ENCODE results near the gene NUDT12. TPM values are rescaled to one million over a fixed set of nuclear protein-coding genes. Genes with fewer than 3 reads are reported as not detected.

Gene NUDT12
- total RNA-seq, 1 experiment from 2014 or later = 9.2 TPM

- Histone ChIP-seq H3K4me3 (ENCODE audit: low read length) (peak overlapping the region; percentile 8; the same call in 1 of the 2 replicates), H3K36me3 (ENCODE audit: low read depth, low read length) (no peaks in the 10 kb centered on the region; the same call in 1 of the 2 replicates), H3K4me1 (ENCODE audit: insufficient read depth, low read length) (peaks cover 44% of the 10 kb centered on the region), H4K20me1 (ENCODE audit: low read length) (no peaks in the 10 kb centered on the region), H2AFZ (ENCODE audit: low read length) (no peak overlapping the region), H3K9me2 (replicated peaks; ENCODE audit: low read length) (no peaks in the 10 kb centered on the region), H3K9ac (ENCODE audit: low read length) (peak overlapping the region; percentile 62), H3K27me3 (ENCODE audit: low read length) (no peaks in the 10 kb centered on the region), H3K79me2 (ENCODE audit: low read length) (no peaks in the 10 kb centered on the region), H3K9me3 (ENCODE audit: low read length) (no peaks in the 10 kb centered on the region), H3F3A (ENCODE audit: low read length, unreplicated experiment) (peaks cover 6% of the 10 kb centered on the region), H3K4me2 (ENCODE audit: low read length) (peak overlapping the region; percentile 41), H3K27ac (ENCODE audit: low read length) (peak overlapping the region; percentile 91)
- ChIA-PET POLR2A (ENCODE audit: unreplicated experiment) (no interaction called here), CTCF (interaction anchor here (0.6 kb wide), 1 partner anchor 269 kb away, joined by 3 read pairs; no protein-coding TSS in a partner anchor)
- BruUV-seq (replicated peaks) = no TSS peak
- DNase-seq (peak; percentile 92), ATAC-seq (peak; percentile 84)
- TF ChIP-seq EZH2 (IDR thresholded peaks at IDR 0.05; ENCODE audit: low read length, unreplicated experiment) (no peak), EZH2phosphoT487 (IDR thresholded peaks at IDR 0.05; ENCODE audit: borderline replicate concordance, low read length) (no peak), CTCF (conservative IDR thresholded peaks at IDR 0.05; ENCODE audit: low read depth, low read length) (no peak)
- intact Hi-C loops (cut with micrococcal nuclease) = loop anchor here (5.0 kb wide), 1 partner anchor 51 kb away; the partner anchor contains the start of gene NUDT12
Measured at GRCh38 chr5:103511554-103511885, 51.1 kb downstream of the NUDT12 start.

GRCh38 chr5:103510851-103511553 is 51.6 kb downstream of the NUDT12 start:
- Histone ChIP-seq H3K9me3 (ENCODE audit: low read length) (no peaks in the 10 kb centered on the region), H2AFZ (ENCODE audit: low read length) (0 out of 2 replicates have a peak overlapping the region, but pooled peaks have one; percentile 13), H3K27ac (ENCODE audit: low read length) (peak overlapping the region; percentile 91), H3K79me2 (ENCODE audit: low read length) (no peaks in the 10 kb centered on the region), H3K4me1 (ENCODE audit: insufficient read depth, low read length) (peaks cover 44% of the 10 kb centered on the region), H3K4me3 (ENCODE audit: low read length) (peak overlapping the region; percentile 8; the same call in 1 of the 2 replicates), H3F3A (ENCODE audit: low read length, unreplicated experiment) (peaks cover 6% of the 10 kb centered on the region), H3K9me2 (replicated peaks; ENCODE audit: low read length) (no peaks in the 10 kb centered on the region), H3K36me3 (ENCODE audit: low read depth, low read length) (no peaks in the 10 kb centered on the region; the same call in 1 of the 2 replicates), H3K27me3 (ENCODE audit: low read length) (no peaks in the 10 kb centered on the region), H3K4me2 (ENCODE audit: low read length) (peak overlapping the region; percentile 41), H3K9ac (ENCODE audit: low read length) (peak overlapping the region; percentile 62), H4K20me1 (ENCODE audit: low read length) (no peaks in the 10 kb centered on the region)
- ChIA-PET POLR2A (ENCODE audit: unreplicated experiment) (interaction anchor here (0.6 kb wide), 1 partner anchor 240 kb away, joined by 3 read pairs; no protein-coding TSS in a partner anchor), CTCF (interaction anchor here (0.6 to 0.7 kb wide), 2 partner anchors 270 to 286 kb away, joined by 3 read pairs; no protein-coding TSS in a partner anchor)
- peak; percentile 83 for DNase-seq
- ATAC-seq = peak; percentile 92
- TF ChIP-seq CTCF (conservative IDR thresholded peaks at IDR 0.05; ENCODE audit: low read depth, low read length) = no peak
- TF ChIP-seq EZH2 (IDR thresholded peaks at IDR 0.05; ENCODE audit: low read length, unreplicated experiment) = no peak
- BruUV-seq (replicated peaks) = TSS peak; percentile 37
- intact Hi-C loops (cut with micrococcal nuclease) = loop anchor here (5.0 kb wide), 1 partner anchor 51 kb away; the partner anchor contains the start of gene NUDT12

Measured in PC-3 (cell line).